ENCODE measurements around the gene LRRC19.

Gene LRRC19

GRCh38 chr9:27005491-27005890 lies at the start of gene LRRC19:
Gene LRRC19 (minus strand): TSS chr9:27005672. CDS start chr9:26999694, 5,978 bp downstream.
- DNase-seq, result no peak

GRCh38 chr9:27054841-27055240 lies 49.4 kb upstream of the LRRC19 start:
- no peak for DNase-seq

GRCh38 chr9:27054125-27054524 lies 48.7 kb upstream of the LRRC19 start:
- DNase-seq, result no peak

GRCh38 chr9:27053369-27054022 lies 48.0 kb upstream of the LRRC19 start:
- no peak for DNase-seq

GRCh38 chr9:27047136-27047535 lies 41.7 kb upstream of the LRRC19 start:
- no peak for DNase-seq

GRCh38 chr9:27043176-27043575 lies 37.7 kb upstream of the LRRC19 start:
- no peak for DNase-seq

GRCh38 chr9:27042476-27042875 lies 37.0 kb upstream of the LRRC19 start:
- DNase-seq, result no peak

GRCh38 chr9:27041746-27042145 lies 36.3 kb upstream of the LRRC19 start:
- no peak for DNase-seq

GRCh38 chr9:27037499-27037898 lies 32.0 kb upstream of the LRRC19 start:
- no peak for DNase-seq

- peak; percentile 35 for DNase-seq
These were observed 28.4 kb upstream of the LRRC19 start for GRCh38 chr9:27033815-27034403.

GRCh38 chr9:27029186-27029585 lies 23.7 kb upstream of the LRRC19 start:
- no peak for DNase-seq

- no peak for DNase-seq
These were observed 17.4 kb upstream of the LRRC19 start for GRCh38 chr9:27022920-27023319.

GRCh38 chr9:27019589-27019988 lies 14.1 kb upstream of the LRRC19 start:
- DNase-seq, result no peak

GRCh38 chr9:27003426-27004077 lies 1.9 kb downstream of the LRRC19 start:
- no peak for DNase-seq

- no peak for DNase-seq
These were observed 9.7 kb downstream of the LRRC19 start for GRCh38 chr9:26995810-26996209.

- no peak for DNase-seq
These were observed 22.1 kb downstream of the LRRC19 start for GRCh38 chr9:26983340-26983739.

GRCh38 chr9:26975728-26976707 lies 29.5 kb downstream of the LRRC19 start:
- DNase-seq, result no peak

GRCh38 chr9:26974927-26975326 lies 30.5 kb downstream of the LRRC19 start:
- no peak for DNase-seq

GRCh38 chr9:26973989-26974388 lies 31.5 kb downstream of the LRRC19 start:
- no peak for DNase-seq

GRCh38 chr9:26971721-26972120 lies 33.8 kb downstream of the LRRC19 start:
- no peak for DNase-seq

GRCh38 chr9:26956860-26957233 lies 48.6 kb downstream of the LRRC19 start:
- no peak for DNase-seq

- peak; percentile 88 for DNase-seq
These were observed 49.3 kb downstream of the LRRC19 start, which contains the start of gene IFT74 for GRCh38 chr9:26955921-26956859. Gene IFT74 (plus strand): TSS chr9:26956412. CDS start chr9:26961968, 5,556 bp downstream.
